ENCODE data around the gene THOC6. TPM values are rescaled to one million over a fixed set of nuclear protein-coding genes. Genes with fewer than 3 reads are reported as not detected.
A peak's percentile ranks its signal among the peaks of the same experiment; 100 is the strongest.

The THOC6 gene
- total RNA-seq, 1 experiment from 2014 or later = 68.2 TPM

DNA sequence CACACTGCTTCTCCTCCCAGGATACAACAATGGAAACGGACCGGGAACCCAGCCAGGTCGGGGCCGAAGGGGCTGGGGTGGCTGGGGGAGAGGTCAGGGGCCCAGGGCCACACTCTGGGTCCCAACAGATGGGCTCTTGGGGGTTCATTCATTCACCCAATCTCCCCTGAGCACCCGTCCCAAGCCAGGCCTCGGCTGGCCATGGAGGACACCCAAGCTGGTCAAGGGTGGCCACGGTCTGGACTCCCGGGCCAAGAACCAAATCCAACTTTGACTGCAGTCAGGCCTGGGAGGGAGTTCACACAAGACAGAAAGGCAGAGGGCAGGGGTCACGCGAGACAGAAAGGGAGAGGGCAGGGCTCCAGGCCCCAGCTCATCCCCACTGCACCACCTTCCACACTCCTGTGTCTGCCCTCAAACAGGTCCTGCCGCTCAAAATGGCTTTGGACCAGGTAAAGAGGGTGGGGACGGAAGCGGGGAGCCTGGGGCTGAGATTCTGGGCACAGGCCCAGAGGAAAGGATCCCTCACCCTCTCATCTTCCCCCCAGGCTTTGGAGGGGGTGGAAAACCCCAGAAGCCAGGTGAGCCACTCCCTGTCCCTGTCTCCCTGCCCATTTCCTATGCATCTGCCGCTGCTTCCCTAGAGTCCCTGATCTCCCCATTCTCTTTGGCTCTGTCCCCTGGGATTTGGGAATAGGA, 31.3 kb upstream of the THOC6 start:
- H2BK5ac ChIP-seq (ENCODE audit: insufficient read length, low read length) = no peak overlapping the region
- H2AFZ ChIP-seq (ENCODE audit: low read length) = no peak overlapping the region
- peaks cover 2% of the 10 kb centered on the region for H4K20me1 ChIP-seq (ENCODE audit: control insufficient read depth, insufficient read depth, insufficient read length)
- H2BK12ac ChIP-seq (ENCODE audit: insufficient read length, low read depth, low read length) = no peak overlapping the region
- no peaks in the 10 kb centered on the region for H3K79me1 ChIP-seq (ENCODE audit: insufficient read depth, low read depth, low read length, poor library complexity, severe bottlenecking)
- no peak overlapping the region for H4K91ac ChIP-seq (ENCODE audit: insufficient read length, low read depth, low read length)
- H3K18ac ChIP-seq (ENCODE audit: insufficient read length, low read depth, low read length) = no peak overlapping the region
- Mint-ChIP-seq H3K36me3 (ENCODE audit: insufficient read depth in 1 of 3, low read depth in 3 of 3) (no peaks in the 10 kb centered on the region), H3K4me3 (no peak overlapping the region), H3K4me1 (peaks cover 11 to 56% of the 10 kb centered on the region in 2 experiments), H3K27me3 (ENCODE audit: low read depth) (peaks cover 4% of the 10 kb centered on the region), H3K9me3 (no peaks in the 10 kb centered on the region), H3K27ac (peak overlapping the region in 1 of 3 experiments; percentile 76; a peak in 2 of 7 replicates)
- no peaks in the 10 kb centered on the region for H3K79me2 ChIP-seq (ENCODE audit: insufficient read depth, low read length)
- no peak overlapping the region for H4K8ac ChIP-seq (replicated peaks; ENCODE audit: insufficient read length, low read depth, low read length)
- no peak overlapping the region for H3K9ac ChIP-seq (ENCODE audit: extremely low read depth, insufficient read length, low read length)
- H3K27me3 ChIP-seq (ENCODE audit: insufficient read depth, low read length) = no peaks in the 10 kb centered on the region
- no peak overlapping the region for H3K23ac ChIP-seq (ENCODE audit: insufficient read length, low read depth, low read length)
- no peak overlapping the region for H3K4ac ChIP-seq (ENCODE audit: low read depth, low read length)
- H2BK15ac ChIP-seq (ENCODE audit: low read depth, low read length) = no peak overlapping the region
- H4K5ac ChIP-seq (ENCODE audit: insufficient read length, low read depth, low read length) = no peak overlapping the region
- no peak overlapping the region for H2BK120ac ChIP-seq (ENCODE audit: low read depth, low read length, poor library complexity, severe bottlenecking)
- H3K14ac ChIP-seq (ENCODE audit: insufficient read depth, low read length) = no peak overlapping the region
- H3K56ac ChIP-seq (ENCODE audit: insufficient read length, low read depth, low read length) = no peak overlapping the region
- H3T11ph ChIP-seq (ENCODE audit: low read length) = no peak overlapping the region
- no peaks in the 10 kb centered on the region for H3K9me3 ChIP-seq (ENCODE audit: control insufficient read depth, low read depth, low read length)
- H2BK20ac ChIP-seq (ENCODE audit: low read depth, low read length, poor library complexity, severe bottlenecking) = no peak overlapping the region
- H3K27ac ChIP-seq (ENCODE audit: insufficient read length, low read depth, low read length) = no peak overlapping the region
- H3K4me2 ChIP-seq (ENCODE audit: insufficient read depth, insufficient read length, low read length) = no peak overlapping the region
- H3K23me2 ChIP-seq (ENCODE audit: insufficient read length, low read depth, low read length, poor library complexity, severe bottlenecking) = no peaks in the 10 kb centered on the region
- WGBS (ENCODE audit: extremely low coverage, insufficient read length, low lambda C conversion rate) = no CpG with 5 or more reads among the region's 14 CpGs
- H2AK5ac ChIP-seq (ENCODE audit: insufficient read length, low read length) = no peak overlapping the region
- no peaks in the 10 kb centered on the region; the same call in 1 of the 2 replicates for H3K4me1 ChIP-seq (ENCODE audit: insufficient read depth, low read length)
- no peak for DNase-seq
- TF ChIP-seq, protein P1, sequence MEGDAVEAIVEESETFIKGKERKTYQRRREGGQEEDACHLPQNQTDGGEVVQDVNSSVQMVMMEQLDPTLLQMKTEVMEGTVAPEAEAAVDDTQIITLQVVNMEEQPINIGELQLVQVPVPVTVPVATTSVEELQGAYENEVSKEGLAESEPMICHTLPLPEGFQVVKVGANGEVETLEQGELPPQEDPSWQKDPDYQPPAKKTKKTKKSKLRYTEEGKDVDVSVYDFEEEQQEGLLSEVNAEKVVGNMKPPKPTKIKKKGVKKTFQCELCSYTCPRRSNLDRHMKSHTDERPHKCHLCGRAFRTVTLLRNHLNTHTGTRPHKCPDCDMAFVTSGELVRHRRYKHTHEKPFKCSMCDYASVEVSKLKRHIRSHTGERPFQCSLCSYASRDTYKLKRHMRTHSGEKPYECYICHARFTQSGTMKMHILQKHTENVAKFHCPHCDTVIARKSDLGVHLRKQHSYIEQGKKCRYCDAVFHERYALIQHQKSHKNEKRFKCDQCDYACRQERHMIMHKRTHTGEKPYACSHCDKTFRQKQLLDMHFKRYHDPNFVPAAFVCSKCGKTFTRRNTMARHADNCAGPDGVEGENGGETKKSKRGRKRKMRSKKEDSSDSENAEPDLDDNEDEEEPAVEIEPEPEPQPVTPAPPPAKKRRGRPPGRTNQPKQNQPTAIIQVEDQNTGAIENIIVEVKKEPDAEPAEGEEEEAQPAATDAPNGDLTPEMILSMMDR (conservative IDR thresholded peaks at IDR 0.05) = no peak

All from H9 (cell line).